Liver (tissue), 9 donors: ENCODE measurements around the gene DOCK9. TPM values are rescaled to one million over a fixed set of nuclear protein-coding genes. Genes with fewer than 3 reads are reported as not detected.

Source experiments
- DNase-seq: peaks from one replicate; pipeline ENCODE4 v3.0.0-alpha.2; 2017; ENCODE audit warnings: low spot score
- H3K27ac ChIP-seq, 2 donors: one replicate each; pipeline ENCODE4 v1.7.0; 2013; ENCODE audit warnings: inconsistent platforms in 2 of 2, low read length in 2 of 2, control low read depth in 1 of 2, low read depth in 1 of 2, mild to moderate bottlenecking in 1 of 2
- H3K27me3 ChIP-seq, 4 donors: one replicate each; pipeline versions ENCODE4 v1.6.1 to v1.7.0; 2013; ENCODE audit warnings: low read length in 3 of 4, inconsistent platforms in 1 of 4, mild to moderate bottlenecking in 1 of 4, moderate library complexity in 1 of 4; ENCODE audit not compliant: control insufficient read depth in 4 of 4, insufficient read depth in 4 of 4
- H3K36me3 ChIP-seq, 4 donors: one replicate each; pipeline versions ENCODE4 v1.6.1 to v1.7.0; 2013; ENCODE audit warnings: low read length in 3 of 4, mild to moderate bottlenecking in 3 of 4, low read depth in 1 of 4, moderate library complexity in 1 of 4; ENCODE audit not compliant: control insufficient read depth in 4 of 4, insufficient read depth in 3 of 4
- H3K4me1 ChIP-seq, 4 donors: one replicate each; pipeline versions ENCODE4 v1.6.1 to v1.7.0; 2013; ENCODE audit warnings: low read length in 3 of 4, mild to moderate bottlenecking in 3 of 4, moderate library complexity in 1 of 4; ENCODE audit not compliant: control insufficient read depth in 4 of 4, insufficient read depth in 4 of 4
- H3K4me3 ChIP-seq, 3 donors: one replicate each; pipeline versions ENCODE4 v1.6.1 to v1.7.0; 2013; ENCODE audit warnings: low read length in 3 of 3, control low read depth in 1 of 3, low read depth in 1 of 3, mild to moderate bottlenecking in 1 of 3
- H3K9ac ChIP-seq, 2 donors: one replicate each; pipeline ENCODE4 v1.7.0; 2013; ENCODE audit warnings: low read length in 2 of 2, mild to moderate bottlenecking in 2 of 2, moderate library complexity in 2 of 2, control low read depth in 1 of 2, low read depth in 1 of 2
- H3K9me3 ChIP-seq, 4 donors: one replicate each; pipeline versions ENCODE4 v1.6.1 to v1.7.0; 2013; ENCODE audit warnings: low read length in 3 of 4; ENCODE audit not compliant: control insufficient read depth in 4 of 4
- ATF3 ChIP-seq: IDR thresholded peaks from 2 replicates; pipeline ENCODE4 v1.6.1; 2016; ENCODE audit warnings: antibody characterized with exemption
- CTCF ChIP-seq: fragments of 150-350 bp; IDR thresholded peaks from 2 replicates; pipeline ENCODE4 v1.5.1; 2017; ENCODE audit warnings: improper control_type of control experiment, low read depth, low read length; ENCODE audit not compliant: missing input control
- EGR1 ChIP-seq, 2 donors: IDR thresholded peaks; 2 replicates each; pipeline ENCODE4 v1.6.1; 2016 to 2018; ENCODE audit warnings: antibody characterized with exemption in 2 of 2, low read depth in 2 of 2
- FOXA1 ChIP-seq: IDR thresholded peaks from 2 replicates; pipeline ENCODE4 v1.6.1; 2016; ENCODE audit warnings: antibody characterized with exemption
- FOXA2 ChIP-seq: IDR thresholded peaks from 2 replicates; pipeline ENCODE4 v1.6.1; 2016; ENCODE audit warnings: antibody characterized with exemption
- GABPA ChIP-seq, 2 donors: IDR thresholded peaks in 1 of 2; conservative IDR thresholded peaks in 1 of 2; 2 replicates each; pipeline ENCODE4 v1.6.1; 2016; ENCODE audit warnings: antibody characterized with exemption in 2 of 2, mild to moderate bottlenecking in 1 of 2, moderate library complexity in 1 of 2
- HNF4A ChIP-seq, 2 donors: conservative IDR thresholded peaks; 2 replicates each; pipeline ENCODE4 v1.6.1; 2016; ENCODE audit warnings: antibody characterized with exemption in 2 of 2, mild to moderate bottlenecking in 2 of 2
- HNF4G ChIP-seq: IDR thresholded peaks from 2 replicates; pipeline ENCODE4 v1.6.1; 2016; ENCODE audit warnings: antibody characterized with exemption
- JUND ChIP-seq, 2 donors: IDR thresholded peaks; 2 replicates each; pipeline ENCODE4 v1.6.1; 2016; ENCODE audit warnings: antibody characterized with exemption in 2 of 2
- MAX ChIP-seq: IDR thresholded peaks from 2 replicates; pipeline ENCODE4 v1.6.1; 2016; ENCODE audit warnings: antibody characterized with exemption
- NR2F2 ChIP-seq: IDR thresholded peaks from 2 replicates; pipeline ENCODE4 v1.6.1; 2016; ENCODE audit warnings: antibody characterized with exemption
- RAD21 ChIP-seq, 2 donors: IDR thresholded peaks; 2 replicates each; pipeline ENCODE4 v1.6.1; 2016; ENCODE audit warnings: antibody characterized with exemption in 2 of 2, mild to moderate bottlenecking in 2 of 2
- REST ChIP-seq: IDR thresholded peaks from 2 replicates; pipeline ENCODE4 v1.6.1; 2016; ENCODE audit warnings: antibody characterized with exemption, mild to moderate bottlenecking
- RXRA ChIP-seq, 2 donors: IDR thresholded peaks; 2 replicates each; pipeline ENCODE4 v1.6.1; 2017 to 2018; ENCODE audit warnings: antibody characterized with exemption in 2 of 2, mild to moderate bottlenecking in 1 of 2
- SP1 ChIP-seq: IDR thresholded peaks from 2 replicates; pipeline ENCODE4 v1.6.1; 2018; ENCODE audit warnings: antibody characterized with exemption, mild to moderate bottlenecking
- YY1 ChIP-seq: IDR thresholded peaks from 2 replicates; pipeline ENCODE4 v1.6.1; 2016; ENCODE audit warnings: antibody characterized with exemption, mild to moderate bottlenecking
- ZBTB33 ChIP-seq: IDR thresholded peaks from 2 replicates; pipeline ENCODE4 v1.6.1; 2016; ENCODE audit warnings: antibody characterized with exemption
- WGBS: extraction: QIAGEN DNeasy Blood & Tissue Kit; methylation state at CpG from one replicate; pipeline ENCODE4 v1.1.7; 2013; 5-methylcytosine and 5-hydroxymethylcytosine counted together
- polyA plus RNA-seq, 2 donors: library from polyadenylated mRNA; stranded (reverse) in 1 of 2; unstranded in 1 of 2; fragments of 200-250 nt in 1 of 2; fragments of >200 nt in 1 of 2; fragmentation: Nextera tagmentation in 1 of 2; extraction: Ambion mirVana in 1 of 2; gene quantifications; one replicate each; pipeline versions ENCODE4 v1.2.1 to v1.2.3, GENCODE V29; 2013 to 2015
- total RNA-seq, 2 donors: library from RNA; depleted of rRNA; stranded (reverse); fragments of >200 nt; gene quantifications; one replicate each; pipeline ENCODE4 v1.2.3, GENCODE V29; 2014
- donor health status: healthy.
- donor health status: healthy.
- donor health status: healthy.
- donor health status: healthy.
- donor health status: healthy.

DOCK9 gene
- total and polyA plus RNA-seq, 4 donors: 5.4 to 31.3 (median 10.6) TPM

GRCh38 chr13:98940325-98941001 is 37.4 kb downstream of the DOCK9 start:
- H3K9ac ChIP-seq: no peak overlapping the region
- no peak for TF ChIP-seq JUND (IDR thresholded peaks at IDR 0.05)
- TF ChIP-seq GABPA (IDR thresholded peaks at IDR 0.05 in 1 of 2, conservative IDR thresholded peaks at IDR 0.05 in 1 of 2): no peak
- TF ChIP-seq CTCF: no peak
- TF ChIP-seq REST: no peak
- TF ChIP-seq FOXA1: no peak
- no peak for TF ChIP-seq RXRA (IDR thresholded peaks at IDR 0.05)
- TF ChIP-seq ZBTB33: no peak
- TF ChIP-seq MAX: no peak
- TF ChIP-seq EGR1 (IDR thresholded peaks at IDR 0.05; ENCODE audit: low read depth in 2 of 2): no peak
- TF ChIP-seq RAD21 (IDR thresholded peaks at IDR 0.05): no peak
- no peak for TF ChIP-seq FOXA2
- TF ChIP-seq YY1: no peak
- no peak for TF ChIP-seq NR2F2
- TF ChIP-seq ATF3: no peak
- TF ChIP-seq SP1: no peak
- TF ChIP-seq HNF4A (conservative IDR thresholded peaks at IDR 0.05): no peak
- no peak for TF ChIP-seq HNF4G
- H3K4me3 ChIP-seq: no peak overlapping the region
- H3K9me3 ChIP-seq: no peaks in the 10 kb centered on the region
- DNase-seq: no peak
- H3K27me3 ChIP-seq: no peaks in the 10 kb centered on the region
- 92% methylated on average over 8 of the region's 8 CpGs for WGBS
- no peak overlapping the region for H3K27ac ChIP-seq
- no peaks in the 10 kb centered on the region for H3K4me1 ChIP-seq
- no peaks in the 10 kb centered on the region for H3K36me3 ChIP-seq
